ENCODE data around the gene SGO2. TPM values are rescaled to one million over a fixed set of nuclear protein-coding genes. Genes with fewer than 3 reads are reported as not detected.

SGO2 gene
- total and polyA plus RNA-seq, 2 experiments from 2014 or later = 6.3 to 14.5 TPM

DNA sequence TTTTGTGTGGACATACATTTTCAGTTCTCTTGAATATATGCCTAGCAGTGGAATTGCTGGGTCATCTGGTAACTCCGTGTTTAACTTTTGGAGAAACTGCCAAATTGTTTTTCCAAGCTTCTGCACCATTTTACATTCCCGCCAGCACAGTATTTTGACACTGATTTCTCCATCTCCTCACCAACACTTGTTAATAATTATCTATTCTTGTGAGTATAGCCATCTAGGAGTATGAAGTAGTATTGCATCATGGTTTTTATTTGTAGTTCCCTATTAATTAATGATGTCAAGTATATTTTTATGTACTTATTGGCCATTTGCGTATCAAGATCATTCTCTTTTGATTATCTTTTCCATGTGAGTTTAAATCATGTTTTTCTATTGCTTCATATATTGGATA lies 41.9 kb downstream of the SGO2 start:
- Histone ChIP-seq H3K79me2 (ENCODE audit: insufficient read depth) (peaks cover 9% of the 10 kb centered on the region; the same call in 1 of the 2 replicates), H3K27ac (no peak overlapping the region), H4K20me1 (ENCODE audit: insufficient read depth) (no peaks in the 10 kb centered on the region; the same call in 1 of the 2 replicates), H3K27me3 (replicated peaks; ENCODE audit: insufficient read depth) (no peaks in the 10 kb centered on the region), H3K4me3 (no peak overlapping the region), H3F3A (ENCODE audit: insufficient read depth) (no peaks in the 10 kb centered on the region), H2AFZ (no peak overlapping the region), H3K9me3 (ENCODE audit: low read depth) (no peaks in the 10 kb centered on the region), H3K4me1 (ENCODE audit: insufficient read depth) (no peaks in the 10 kb centered on the region), H3K36me3 (ENCODE audit: low read depth) (no peaks in the 10 kb centered on the region), H3K4me2 (ENCODE audit: unreplicated experiment) (no peak overlapping the region), H3K9me2 (ENCODE audit: insufficient read depth) (no peaks in the 10 kb centered on the region), H3K9ac (no peak overlapping the region)
- 79 to 83% methylated on average over 3 of the region's 3 CpGs for WGBS, 2 experiments (ENCODE audit: low coverage in 1 of 2, low lambda C conversion rate in 2 of 2, missing lambda C conversion rate in 2 of 2)
- in situ Hi-C loops (cut with MboI) = no loop called here
- TF ChIP-seq EZH2phosphoT487 (IDR thresholded peaks at IDR 0.05; ENCODE audit: insufficient read depth, low read depth) (no peak), EZH2 (IDR thresholded peaks at IDR 0.05; ENCODE audit: insufficient read depth, poor library complexity, severe bottlenecking) (no peak)
- DNase-seq = no peak

DNA sequence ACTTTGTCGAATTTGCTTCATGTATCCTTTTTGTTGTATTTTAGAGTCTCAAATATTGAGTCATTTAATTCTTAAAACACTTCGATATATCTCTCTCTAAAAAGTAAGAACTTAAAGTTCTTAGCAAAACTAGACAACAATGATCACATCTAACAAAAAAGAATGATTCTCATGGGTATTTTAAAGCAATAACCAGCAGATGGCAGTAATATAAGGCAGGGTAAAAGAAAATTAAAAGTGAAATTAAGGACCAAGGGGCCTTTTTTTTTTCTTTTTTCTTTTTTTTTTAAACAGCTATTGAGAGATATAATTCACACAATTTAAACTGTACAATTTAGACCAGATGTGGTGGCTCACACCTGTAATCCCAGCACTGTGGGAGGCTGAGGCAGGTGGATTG lies 50.0 kb downstream of the SGO2 start:
- Histone ChIP-seq H3K27me3 (replicated peaks; ENCODE audit: insufficient read depth) (no peaks in the 10 kb centered on the region), H3K4me3 (no peak overlapping the region), H3K4me1 (ENCODE audit: insufficient read depth) (no peaks in the 10 kb centered on the region), H3K9me2 (ENCODE audit: insufficient read depth) (no peaks in the 10 kb centered on the region), H3K9ac (no peak overlapping the region), H3K36me3 (ENCODE audit: low read depth) (no peaks in the 10 kb centered on the region), H2AFZ (no peak overlapping the region), H4K20me1 (ENCODE audit: insufficient read depth) (no peaks in the 10 kb centered on the region), H3F3A (ENCODE audit: insufficient read depth) (no peaks in the 10 kb centered on the region), H3K27ac (no peak overlapping the region), H3K4me2 (ENCODE audit: unreplicated experiment) (no peak overlapping the region), H3K9me3 (ENCODE audit: low read depth) (no peaks in the 10 kb centered on the region), H3K79me2 (ENCODE audit: insufficient read depth) (no peaks in the 10 kb centered on the region)
- TF ChIP-seq EZH2 (IDR thresholded peaks at IDR 0.05; ENCODE audit: insufficient read depth, poor library complexity, severe bottlenecking) (no peak), EZH2phosphoT487 (IDR thresholded peaks at IDR 0.05; ENCODE audit: insufficient read depth, low read depth) (no peak)
- DNase-seq = peak; percentile 57
- WGBS, 2 experiments (ENCODE audit: low coverage in 1 of 2, low lambda C conversion rate in 2 of 2, missing lambda C conversion rate in 2 of 2) = 69 to 74% methylated on average over 2 of the region's 2 CpGs
- in situ Hi-C loops (cut with MboI) = loop anchor here (10.0 kb wide), 1 partner anchor 129 kb away; no protein-coding TSS in a partner anchor

GRCh38 chr2:200577027-200577426 lies 51.0 kb downstream of the SGO2 start:
- H3K9me3 ChIP-seq (ENCODE audit: low read depth) = no peaks in the 10 kb centered on the region
- H3F3A ChIP-seq (ENCODE audit: insufficient read depth) = no peaks in the 10 kb centered on the region
- H3K4me2 ChIP-seq (ENCODE audit: unreplicated experiment) = no peak overlapping the region
- peak; percentile 23 for DNase-seq
- no peak overlapping the region for H3K27ac ChIP-seq
- in situ Hi-C loops (cut with MboI) = loop anchor here (10.0 kb wide), 1 partner anchor 128 kb away; no protein-coding TSS in a partner anchor
- H3K4me1 ChIP-seq (ENCODE audit: insufficient read depth) = no peaks in the 10 kb centered on the region
- H2AFZ ChIP-seq = no peak overlapping the region
- TF ChIP-seq EZH2 (IDR thresholded peaks at IDR 0.05; ENCODE audit: insufficient read depth, poor library complexity, severe bottlenecking) = no peak
- no peak for TF ChIP-seq EZH2phosphoT487 (IDR thresholded peaks at IDR 0.05; ENCODE audit: insufficient read depth, low read depth)
- no peaks in the 10 kb centered on the region for H3K79me2 ChIP-seq (ENCODE audit: insufficient read depth)
- H3K9me2 ChIP-seq (ENCODE audit: insufficient read depth) = no peaks in the 10 kb centered on the region
- 93 to 95% methylated on average over 3 of the region's 3 CpGs for WGBS, 2 experiments (ENCODE audit: low coverage in 1 of 2, low lambda C conversion rate in 2 of 2, missing lambda C conversion rate in 2 of 2)
- no peaks in the 10 kb centered on the region for H3K36me3 ChIP-seq (ENCODE audit: low read depth)
- H3K4me3 ChIP-seq = no peak overlapping the region
- no peaks in the 10 kb centered on the region for H4K20me1 ChIP-seq (ENCODE audit: insufficient read depth)
- H3K27me3 ChIP-seq (replicated peaks; ENCODE audit: insufficient read depth) = no peaks in the 10 kb centered on the region
- no peak overlapping the region for H3K9ac ChIP-seq

DNA sequence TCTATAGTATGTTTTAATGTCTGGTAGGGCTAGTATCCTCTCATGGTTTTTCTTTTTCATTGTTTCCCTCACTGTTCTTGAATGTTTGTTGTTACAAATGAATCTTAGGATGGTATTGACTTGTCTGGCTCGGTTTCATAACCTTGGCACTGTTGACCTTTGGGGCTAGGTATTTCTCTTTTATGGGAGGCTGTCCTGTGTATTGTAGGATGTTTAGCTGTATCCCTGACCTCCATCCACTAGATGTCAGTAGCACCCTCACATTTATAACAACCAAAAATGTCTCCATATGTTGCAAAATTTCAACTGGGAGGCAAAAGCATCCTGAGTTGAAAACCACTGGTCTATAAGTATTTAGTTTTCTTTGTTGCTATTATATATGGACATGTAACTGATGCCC lies 52.8 kb downstream of the SGO2 start:
- H3F3A ChIP-seq (ENCODE audit: insufficient read depth) = no peaks in the 10 kb centered on the region
- in situ Hi-C loops (cut with MboI) = loop anchor here (10.0 kb wide), 1 partner anchor 126 kb away; no protein-coding TSS in a partner anchor
- H3K9me3 ChIP-seq (ENCODE audit: low read depth) = no peaks in the 10 kb centered on the region
- no peaks in the 10 kb centered on the region for H3K4me1 ChIP-seq (ENCODE audit: insufficient read depth)
- H2AFZ ChIP-seq = peak overlapping the region; percentile 1; the same call in 1 of the 2 replicates
- no peaks in the 10 kb centered on the region for H3K9me2 ChIP-seq (ENCODE audit: insufficient read depth)
- no peak overlapping the region for H3K4me3 ChIP-seq
- TF ChIP-seq EZH2phosphoT487 (IDR thresholded peaks at IDR 0.05; ENCODE audit: insufficient read depth, low read depth) = no peak
- no peak for TF ChIP-seq EZH2 (IDR thresholded peaks at IDR 0.05; ENCODE audit: insufficient read depth, poor library complexity, severe bottlenecking)
- no peaks in the 10 kb centered on the region for H3K79me2 ChIP-seq (ENCODE audit: insufficient read depth)
- WGBS, 2 experiments (ENCODE audit: low coverage in 1 of 2, low lambda C conversion rate in 2 of 2, missing lambda C conversion rate in 2 of 2) = 48 to 56% methylated on average over 1 of the region's 1 CpG
- H3K4me2 ChIP-seq (ENCODE audit: unreplicated experiment) = no peak overlapping the region
- H3K27ac ChIP-seq = no peak overlapping the region
- H4K20me1 ChIP-seq (ENCODE audit: insufficient read depth) = no peaks in the 10 kb centered on the region
- no peaks in the 10 kb centered on the region for H3K36me3 ChIP-seq (ENCODE audit: low read depth)
- H3K9ac ChIP-seq = no peak overlapping the region
- DNase-seq = peak; percentile 64
- H3K27me3 ChIP-seq (replicated peaks; ENCODE audit: insufficient read depth) = no peaks in the 10 kb centered on the region
